Measurements from ENCODE around the gene RNF181.

- TF ChIP-seq CTCF (conservative IDR thresholded peaks at IDR 0.05 in 1 of 2, IDR thresholded peaks at IDR 0.05 in 1 of 2; ENCODE audit: extremely low read depth in 1 of 2, insufficient read depth in 1 of 2, low read depth in 1 of 2, low read length in 2 of 2) (no peak), EZH2 (IDR thresholded peaks at IDR 0.05; ENCODE audit: borderline replicate concordance, low read length) (no peak)
Measured at GRCh38 chr2:85644909-85645308, 49.4 kb downstream of the RNF181 start.

Measured in mammary epithelial cell (primary cell).